Muscle layer of duodenum (tissue), 2 donors: ENCODE results near the gene IMPA2.
"Not testable (repeated sequence)": the region's sequence is repeated elsewhere in the genome, so short reads cannot be mapped to it uniquely, and the experiment has no call there.

Experiments
- H3K27ac ChIP-seq: one replicate; pipeline ENCODE4 v1.7.0; 2013; ENCODE audit warnings: mild to moderate bottlenecking, low read length
- H3K27me3 ChIP-seq: one replicate; pipeline ENCODE4 v1.7.0; 2013; ENCODE audit warnings: low read depth, mild to moderate bottlenecking, control low read depth, low read length
- H3K36me3 ChIP-seq, 2 donors: one replicate each; pipeline ENCODE4 v1.7.0; 2013; ENCODE audit warnings: low read length in 2 of 2, control low read depth in 1 of 2, mild to moderate bottlenecking in 1 of 2; ENCODE audit not compliant: insufficient read depth in 2 of 2, control insufficient read depth in 1 of 2
- H3K4me1 ChIP-seq, 2 donors: one replicate each; pipeline ENCODE4 v1.7.0; 2013; ENCODE audit warnings: low read length in 2 of 2, mild to moderate bottlenecking in 2 of 2, control low read depth in 1 of 2, moderate library complexity in 1 of 2; ENCODE audit not compliant: insufficient read depth in 2 of 2, control insufficient read depth in 1 of 2
- H3K4me3 ChIP-seq, 2 donors: one replicate each; pipeline ENCODE4 v1.7.0; 2013; ENCODE audit warnings: low read length in 2 of 2, low read depth in 1 of 2, mild to moderate bottlenecking in 1 of 2
- H3K9me3 ChIP-seq, 2 donors: one replicate each; pipeline ENCODE4 v1.7.0; 2013; ENCODE audit warnings: low read length in 2 of 2, control low read depth in 1 of 2, mild to moderate bottlenecking in 1 of 2; ENCODE audit not compliant: control insufficient read depth in 1 of 2
- donor health status: healthy.

IMPA2 gene

GRCh38 chr18:12068316-12068949, 87.1 kb downstream of the IMPA2 start:
- not testable (repeated sequence) for H3K36me3 ChIP-seq, H3K9me3 ChIP-seq, H3K27me3 ChIP-seq, H3K4me1 ChIP-seq, H3K27ac ChIP-seq, H3K4me3 ChIP-seq

- Histone ChIP-seq H3K27me3 (no peaks in the 10 kb centered on the region), H3K36me3 (no peaks in the 10 kb centered on the region), H3K4me1 (no peaks in the 10 kb centered on the region), H3K27ac (no peak overlapping the region), H3K4me3 (no peak overlapping the region), H3K9me3 (no peaks in the 10 kb centered on the region)
These were observed 87.6 kb downstream of the IMPA2 start for GRCh38 chr18:12068950-12069320.

DNA sequence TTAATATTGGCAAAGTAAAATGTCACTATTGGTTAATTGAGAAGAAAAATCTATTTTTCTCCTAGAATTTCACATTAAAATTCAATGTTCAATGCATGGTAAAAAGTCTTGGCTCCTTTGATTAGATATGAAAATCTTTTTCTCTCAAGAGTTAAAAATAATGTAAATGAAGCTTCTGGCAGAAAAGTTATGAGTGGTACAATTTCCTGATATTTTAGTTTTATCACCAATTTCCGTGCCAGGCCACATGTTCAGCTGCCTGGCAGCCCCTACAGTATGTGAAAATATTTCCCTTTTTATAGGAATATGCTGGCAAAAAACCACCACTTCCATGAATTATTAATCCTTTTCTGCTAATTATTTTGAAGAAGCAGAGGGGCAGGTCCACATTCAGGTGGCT, 89.8 kb downstream of the IMPA2 start:
- not testable (repeated sequence) for H3K27me3 ChIP-seq, H3K4me1 ChIP-seq, H3K9me3 ChIP-seq, H3K4me3 ChIP-seq, H3K27ac ChIP-seq, H3K36me3 ChIP-seq

DNA sequence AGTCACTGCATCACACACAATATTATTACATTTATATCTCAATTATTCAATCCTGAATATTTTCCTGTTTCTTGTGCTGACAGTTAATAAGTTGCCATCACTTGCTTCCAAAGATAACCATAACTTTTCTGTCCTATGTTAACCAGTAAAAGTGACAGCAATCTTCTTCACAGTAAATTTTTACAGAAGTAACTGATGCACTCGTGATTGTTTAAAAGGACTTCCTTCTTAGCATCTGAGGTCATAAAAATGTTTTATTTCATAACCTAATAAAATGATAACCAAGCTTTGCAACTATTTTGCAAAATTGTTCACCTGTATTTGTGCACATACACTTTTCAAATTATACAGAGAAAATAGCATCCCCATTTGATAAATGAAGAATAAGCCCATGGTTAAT, 91.7 kb downstream of the IMPA2 start:
- Histone ChIP-seq H3K36me3 (no peaks in the 10 kb centered on the region), H3K4me1 (no peaks in the 10 kb centered on the region), H3K27me3 (no peaks in the 10 kb centered on the region), H3K4me3 (no peak overlapping the region), H3K27ac (no peak overlapping the region), H3K9me3 (no peaks in the 10 kb centered on the region)

- no peaks in the 10 kb centered on the region for H3K9me3 ChIP-seq
- no peaks in the 10 kb centered on the region for H3K27me3 ChIP-seq
- no peak overlapping the region for H3K27ac ChIP-seq
- H3K4me3 ChIP-seq: no peak overlapping the region
- no peaks in the 10 kb centered on the region for H3K4me1 ChIP-seq
- H3K36me3 ChIP-seq: no peaks in the 10 kb centered on the region
These were observed 93.4 kb downstream of the IMPA2 start for GRCh38 chr18:12074736-12075135.

DNA sequence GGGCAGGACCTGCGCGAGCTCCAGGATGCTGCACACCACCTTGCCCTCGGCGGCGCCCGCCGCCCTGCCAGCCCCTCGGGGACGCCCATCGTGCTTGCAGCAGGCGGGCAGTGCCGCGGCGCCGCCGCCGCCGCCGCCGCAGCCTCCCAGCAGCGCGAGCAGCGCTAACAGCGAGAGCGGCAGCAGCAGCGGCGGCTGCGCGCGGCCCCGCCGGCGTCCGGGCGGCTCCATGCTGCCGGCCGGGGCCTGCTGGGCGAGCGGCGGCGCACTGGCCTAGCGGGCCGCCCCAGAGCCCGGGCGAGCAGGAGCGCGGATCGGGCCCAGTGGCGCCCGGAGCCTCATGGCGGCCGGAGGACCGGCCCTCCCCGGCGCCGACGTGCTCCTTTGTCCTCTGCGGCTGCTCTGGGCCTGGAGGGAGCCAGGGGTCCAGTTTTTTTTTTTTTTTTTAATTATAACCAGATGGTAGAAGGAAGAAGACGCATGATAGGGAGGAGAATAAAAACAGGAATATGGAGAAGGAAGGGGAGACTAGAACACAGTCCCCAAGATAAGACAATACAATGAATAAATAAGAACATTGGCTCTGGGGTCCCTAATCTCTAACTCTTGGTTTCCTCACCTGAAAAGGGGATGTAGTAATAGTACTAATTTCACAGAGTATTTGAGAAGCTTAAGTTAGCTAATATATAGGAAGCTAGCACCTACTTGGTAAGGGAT, 95.3 kb downstream of the IMPA2 start:
- Histone ChIP-seq H3K27me3 (no peaks in the 10 kb centered on the region), H3K27ac (no peak overlapping the region), H3K4me1 (no peaks in the 10 kb centered on the region), H3K36me3 (no peaks in the 10 kb centered on the region), H3K9me3 (no peaks in the 10 kb centered on the region), H3K4me3 (no peak overlapping the region)

GRCh38 chr18:12077994-12078393, 96.7 kb downstream of the IMPA2 start:
- H3K9me3 ChIP-seq, H3K4me1 ChIP-seq, H3K27me3 ChIP-seq, H3K4me3 ChIP-seq, H3K27ac ChIP-seq, H3K36me3 ChIP-seq: not testable (repeated sequence)

DNA sequence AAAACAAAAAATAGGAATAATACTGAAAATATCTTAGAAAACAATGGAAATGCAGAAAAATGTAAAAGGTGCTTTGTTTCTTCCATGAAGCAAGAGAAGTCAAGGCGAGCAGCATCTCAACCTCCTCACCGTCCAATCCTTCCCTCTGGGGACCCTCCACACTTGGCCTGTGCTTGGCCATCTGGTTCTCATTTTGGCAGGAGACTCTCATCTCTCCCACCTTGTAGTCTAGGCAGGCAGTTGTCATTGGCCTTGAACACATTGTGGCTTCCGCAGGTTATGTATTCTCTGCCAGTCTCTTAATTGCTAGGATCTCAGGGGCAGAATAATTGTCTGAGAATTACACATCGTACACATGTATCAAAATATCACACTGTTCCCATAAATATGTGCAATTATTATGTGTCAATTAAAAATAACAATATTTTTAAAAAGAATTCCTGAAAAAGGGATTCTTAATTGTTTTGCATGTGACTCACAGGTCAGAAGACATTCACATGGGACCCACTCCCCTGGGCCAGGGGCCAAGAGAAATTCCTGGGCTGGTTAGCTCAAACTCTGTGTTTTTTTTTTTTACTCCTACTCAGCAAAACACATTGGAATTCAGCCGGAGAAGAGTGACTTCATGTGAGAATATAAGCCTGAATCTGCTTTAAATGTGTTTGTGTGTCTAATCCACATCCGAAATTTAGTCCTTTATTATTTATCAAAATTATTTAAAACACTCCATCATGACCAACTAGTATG, 98.4 kb downstream of the IMPA2 start:
- no peaks in the 10 kb centered on the region for H3K36me3 ChIP-seq
- no peak overlapping the region for H3K27ac ChIP-seq
- H3K27me3 ChIP-seq: no peaks in the 10 kb centered on the region
- no peak overlapping the region for H3K4me3 ChIP-seq
- no peaks in the 10 kb centered on the region for H3K4me1 ChIP-seq
- no peaks in the 10 kb centered on the region for H3K9me3 ChIP-seq
